Measurements from ENCODE around the gene ZBTB17.

GRCh38 chr1:15989776-15990175 is 13.9 kb upstream of the ZBTB17 start:
- TF ChIP-seq POLR2AphosphoS5 (IDR thresholded peaks at IDR 0.05) = no peak
- no peak for TF ChIP-seq CTCF (IDR thresholded peaks at IDR 0.05)
- TF ChIP-seq POLR2A (IDR thresholded peaks at IDR 0.05) = no peak

Data from transverse colon (tissue), 4 donors.